HL-60 (cell line): Measurements from ENCODE around the gene LRRC25.
"Not testable (repeated sequence)": the region's sequence is repeated elsewhere in the genome, so short reads cannot be mapped to it uniquely, and the experiment has no call there.

Source experiments
- DNase-seq, 2 experiments: peaks; one replicate each; pipeline ENCODE4 v3.0.0-alpha.2; 2010 to 2020; ENCODE audit warnings: low read depth in 1 of 2, low spot score in 1 of 2
- H3K27ac ChIP-seq: fragments of 250-450 bp; sonication (Bioruptor Pico); replicated peaks from 2 replicates; pipeline ENCODE4 v1.5.1; 2020; ENCODE audit warnings: mild to moderate bottlenecking, moderate library complexity
- H3K27me3 ChIP-seq: fragments of 250-450 bp; sonication (Bioruptor Pico); 2 replicates; pipeline ENCODE4 v1.5.1; 2021; ENCODE audit warnings: mild to moderate bottlenecking, moderate library complexity; ENCODE audit not compliant: insufficient read depth, poor library complexity, severe bottlenecking
- H3K4me3 ChIP-seq: replicated peaks from 2 replicates; pipeline ENCODE4 v1.5.1; 2011; ENCODE audit warnings: mild to moderate bottlenecking, control low read depth, low read length; ENCODE audit not compliant: insufficient read depth
- GABPA ChIP-seq: IDR thresholded peaks from 2 replicates; pipeline ENCODE4 v1.6.1; 2012; ENCODE audit warnings: low read depth
- POLR2AphosphoS5 ChIP-seq: IDR thresholded peaks from 2 replicates; pipeline ENCODE4 v1.6.1; 2012; ENCODE audit warnings: low read depth
- SPI1 ChIP-seq: IDR thresholded peaks from 2 replicates; pipeline ENCODE4 v1.6.1; 2012; ENCODE audit warnings: low read depth, mild to moderate bottlenecking, borderline replicate concordance
- TF ChIP-seq, protein P1 (sequence below): IDR thresholded peaks from 2 replicates; pipeline ENCODE4 v1.6.1; 2012; ENCODE audit warnings: low read depth; ENCODE audit not compliant: insufficient replicate concordance
- TF ChIP-seq, protein P2 (sequence below): IDR thresholded peaks from one replicate; pipeline ENCODE4 v1.5.1; 2011; ENCODE audit warnings: low read length, control low read depth, inconsistent platforms; ENCODE audit not compliant: insufficient read depth

Gene LRRC25

DNA sequence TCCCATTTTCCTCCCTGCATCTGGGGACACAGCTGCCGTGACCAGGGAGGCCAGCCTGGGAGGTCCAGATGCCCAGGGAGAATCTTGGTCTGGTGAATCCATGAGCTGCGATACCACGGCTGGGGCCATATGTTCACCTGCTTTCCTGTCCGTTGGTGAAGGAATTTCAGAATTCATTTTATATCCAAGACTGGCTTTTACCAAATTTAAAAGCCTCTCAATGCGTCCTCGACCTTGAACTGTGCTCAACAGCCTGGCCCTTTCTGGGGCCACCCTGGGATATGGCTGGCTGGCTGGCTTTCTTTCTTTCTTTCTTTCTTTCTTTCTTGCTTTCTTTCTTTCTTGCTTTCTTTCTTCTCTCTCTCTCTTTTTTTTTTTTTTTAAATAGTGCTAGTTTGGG is 33.6 kb downstream of the LRRC25 start:
- TF ChIP-seq, protein P1, sequence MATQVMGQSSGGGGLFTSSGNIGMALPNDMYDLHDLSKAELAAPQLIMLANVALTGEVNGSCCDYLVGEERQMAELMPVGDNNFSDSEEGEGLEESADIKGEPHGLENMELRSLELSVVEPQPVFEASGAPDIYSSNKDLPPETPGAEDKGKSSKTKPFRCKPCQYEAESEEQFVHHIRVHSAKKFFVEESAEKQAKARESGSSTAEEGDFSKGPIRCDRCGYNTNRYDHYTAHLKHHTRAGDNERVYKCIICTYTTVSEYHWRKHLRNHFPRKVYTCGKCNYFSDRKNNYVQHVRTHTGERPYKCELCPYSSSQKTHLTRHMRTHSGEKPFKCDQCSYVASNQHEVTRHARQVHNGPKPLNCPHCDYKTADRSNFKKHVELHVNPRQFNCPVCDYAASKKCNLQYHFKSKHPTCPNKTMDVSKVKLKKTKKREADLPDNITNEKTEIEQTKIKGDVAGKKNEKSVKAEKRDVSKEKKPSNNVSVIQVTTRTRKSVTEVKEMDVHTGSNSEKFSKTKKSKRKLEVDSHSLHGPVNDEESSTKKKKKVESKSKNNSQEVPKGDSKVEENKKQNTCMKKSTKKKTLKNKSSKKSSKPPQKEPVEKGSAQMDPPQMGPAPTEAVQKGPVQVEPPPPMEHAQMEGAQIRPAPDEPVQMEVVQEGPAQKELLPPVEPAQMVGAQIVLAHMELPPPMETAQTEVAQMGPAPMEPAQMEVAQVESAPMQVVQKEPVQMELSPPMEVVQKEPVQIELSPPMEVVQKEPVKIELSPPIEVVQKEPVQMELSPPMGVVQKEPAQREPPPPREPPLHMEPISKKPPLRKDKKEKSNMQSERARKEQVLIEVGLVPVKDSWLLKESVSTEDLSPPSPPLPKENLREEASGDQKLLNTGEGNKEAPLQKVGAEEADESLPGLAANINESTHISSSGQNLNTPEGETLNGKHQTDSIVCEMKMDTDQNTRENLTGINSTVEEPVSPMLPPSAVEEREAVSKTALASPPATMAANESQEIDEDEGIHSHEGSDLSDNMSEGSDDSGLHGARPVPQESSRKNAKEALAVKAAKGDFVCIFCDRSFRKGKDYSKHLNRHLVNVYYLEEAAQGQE = no peak
- no peak for DNase-seq
- no peaks in the 10 kb centered on the region for H3K27me3 ChIP-seq
- H3K27ac ChIP-seq = no peak overlapping the region
- H3K4me3 ChIP-seq = no peak overlapping the region

DNA sequence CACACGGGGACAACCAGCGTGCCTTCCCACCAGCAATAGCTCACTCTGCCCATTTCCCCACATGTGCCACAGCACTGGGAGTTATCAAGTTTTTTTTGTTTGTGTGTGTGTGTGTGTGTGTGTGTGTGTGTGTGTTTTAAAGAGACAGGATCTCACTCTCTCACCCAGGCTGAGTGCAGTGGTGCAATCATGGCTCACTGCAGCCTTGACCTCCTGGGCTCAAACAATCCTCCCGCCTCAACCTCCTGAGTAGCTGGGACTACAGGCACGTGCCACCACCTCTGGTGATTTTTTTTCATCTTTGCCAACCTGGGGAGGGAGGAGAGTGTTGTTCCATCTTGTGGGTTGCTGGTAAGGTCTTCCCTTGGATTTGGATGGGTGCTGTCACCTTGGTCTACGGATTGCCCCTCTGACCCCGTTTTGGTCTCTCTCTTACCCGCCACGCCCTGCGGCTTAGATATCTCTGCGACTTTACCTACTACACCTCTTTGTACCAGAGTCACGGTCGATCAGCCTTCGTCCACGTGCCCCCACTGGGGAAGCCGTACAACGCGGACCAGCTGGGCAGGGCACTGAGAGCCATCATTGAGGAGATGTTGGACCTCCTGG is 34.4 kb downstream of the LRRC25 start:
- Histone ChIP-seq H3K27ac (no peak overlapping the region), H3K4me3 (no peak overlapping the region), H3K27me3 (no peaks in the 10 kb centered on the region)
- DNase-seq = no peak
- TF ChIP-seq POLR2AphosphoS5 (no peak), SPI1 (no peak)
- TF ChIP-seq, protein P1 = no peak

DNA sequence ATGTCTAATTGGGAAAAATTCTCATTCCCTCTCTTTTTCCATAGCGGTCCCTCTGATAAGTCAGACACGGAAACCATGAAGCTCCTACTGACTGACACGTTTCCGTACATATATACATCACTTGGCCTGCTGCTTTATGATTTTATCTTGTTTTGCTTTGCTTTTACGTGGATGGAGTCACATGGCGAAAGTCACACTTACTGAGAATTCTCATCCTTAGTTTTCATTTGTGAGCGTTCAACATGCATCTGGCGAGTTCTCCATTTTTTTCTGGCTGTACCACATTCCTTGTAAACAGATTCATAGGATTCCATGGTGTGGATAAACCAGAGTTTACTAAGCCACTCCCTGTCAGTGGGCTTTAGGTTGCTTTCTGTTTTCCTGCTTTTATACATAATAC is 35.8 kb downstream of the LRRC25 start:
- H3K4me3 ChIP-seq = no peak overlapping the region
- no peak overlapping the region for H3K27ac ChIP-seq
- DNase-seq = no peak
- H3K27me3 ChIP-seq = no peaks in the 10 kb centered on the region
- TF ChIP-seq POLR2AphosphoS5 = no peak
- TF ChIP-seq, protein P1 = no peak
- no peak for TF ChIP-seq SPI1
- no peak for TF ChIP-seq GABPA
- TF ChIP-seq, protein P2, sequence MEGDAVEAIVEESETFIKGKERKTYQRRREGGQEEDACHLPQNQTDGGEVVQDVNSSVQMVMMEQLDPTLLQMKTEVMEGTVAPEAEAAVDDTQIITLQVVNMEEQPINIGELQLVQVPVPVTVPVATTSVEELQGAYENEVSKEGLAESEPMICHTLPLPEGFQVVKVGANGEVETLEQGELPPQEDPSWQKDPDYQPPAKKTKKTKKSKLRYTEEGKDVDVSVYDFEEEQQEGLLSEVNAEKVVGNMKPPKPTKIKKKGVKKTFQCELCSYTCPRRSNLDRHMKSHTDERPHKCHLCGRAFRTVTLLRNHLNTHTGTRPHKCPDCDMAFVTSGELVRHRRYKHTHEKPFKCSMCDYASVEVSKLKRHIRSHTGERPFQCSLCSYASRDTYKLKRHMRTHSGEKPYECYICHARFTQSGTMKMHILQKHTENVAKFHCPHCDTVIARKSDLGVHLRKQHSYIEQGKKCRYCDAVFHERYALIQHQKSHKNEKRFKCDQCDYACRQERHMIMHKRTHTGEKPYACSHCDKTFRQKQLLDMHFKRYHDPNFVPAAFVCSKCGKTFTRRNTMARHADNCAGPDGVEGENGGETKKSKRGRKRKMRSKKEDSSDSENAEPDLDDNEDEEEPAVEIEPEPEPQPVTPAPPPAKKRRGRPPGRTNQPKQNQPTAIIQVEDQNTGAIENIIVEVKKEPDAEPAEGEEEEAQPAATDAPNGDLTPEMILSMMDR = no peak

DNA sequence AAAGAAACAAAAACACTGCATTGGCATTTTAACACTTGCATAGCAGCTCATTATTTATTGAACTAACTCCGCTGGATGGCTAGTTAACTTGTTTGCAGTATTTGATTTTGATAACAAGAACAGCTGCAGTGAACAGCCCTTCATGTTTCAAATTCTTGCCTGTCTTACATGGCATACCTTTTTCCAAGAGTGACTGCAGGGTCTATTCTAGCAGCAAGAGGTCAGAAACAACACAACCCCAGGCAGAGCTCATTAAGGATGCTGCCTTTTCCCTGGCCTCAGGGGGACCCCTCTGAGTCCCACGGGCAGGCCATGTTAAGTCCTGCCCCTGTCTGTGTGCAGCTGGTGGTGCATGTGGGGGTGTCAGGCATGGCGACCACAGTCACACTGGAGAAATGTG is 40.4 kb downstream of the LRRC25 start:
- Histone ChIP-seq H3K4me3 (no peak overlapping the region), H3K27me3 (no peaks in the 10 kb centered on the region), H3K27ac (no peak overlapping the region)
- TF ChIP-seq POLR2AphosphoS5 = no peak
- TF ChIP-seq, protein P1 = no peak
- TF ChIP-seq, protein P2 = no peak
- TF ChIP-seq SPI1 = no peak
- no peak for TF ChIP-seq GABPA
- no peak for DNase-seq

DNA sequence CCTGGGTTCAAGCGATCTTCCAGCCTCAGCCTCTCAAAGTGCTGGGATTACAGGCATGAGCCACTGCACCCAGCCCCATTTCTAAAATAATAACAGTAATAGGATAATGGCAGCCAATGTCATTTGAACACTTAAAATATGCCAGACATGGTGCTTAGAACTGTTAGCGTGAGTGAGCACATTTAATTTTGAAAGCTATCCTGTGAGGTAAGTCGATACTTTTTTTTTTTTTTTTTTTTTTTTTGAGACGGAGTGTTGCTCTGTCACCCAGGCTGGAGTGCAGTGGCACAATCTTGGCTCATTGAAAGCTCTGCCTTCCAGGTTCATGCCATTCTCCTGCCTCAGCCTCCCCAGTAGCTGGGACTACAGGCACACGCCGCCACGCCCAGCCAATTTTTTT is 42.7 kb downstream of the LRRC25 start:
- H3K27me3 ChIP-seq, H3K27ac ChIP-seq, H3K4me3 ChIP-seq, DNase-seq: not testable (repeated sequence)
